Measurements from ENCODE around the gene SEMA4D. TPM values are rescaled to one million over a fixed set of nuclear protein-coding genes. Genes with fewer than 3 reads are reported as not detected.
A peak's percentile ranks its signal among the peaks of the same experiment; 100 is the strongest.
"Not testable (repeated sequence)": the region's sequence is repeated elsewhere in the genome, so short reads cannot be mapped to it uniquely, and the experiment has no call there.

Gene SEMA4D
- total and polyA plus RNA-seq, 12 donors = 3.5 to 57.0 (median 26.7) TPM

- Histone ChIP-seq H3K36me3 (replicated peaks in 1 of 2) (peaks cover 0 to 13% of the 10 kb centered on the region in 2 donors), H3K27ac (no peak overlapping the region), H3K27me3 (no peaks in the 10 kb centered on the region), H3K4me1 (replicated peaks in 1 of 2) (no peaks in the 10 kb centered on the region), H3K4me3 (no peak overlapping the region), H3K9me3 (replicated peaks in 1 of 3) (no peaks in the 10 kb centered on the region)
- TF ChIP-seq CTCF (IDR thresholded peaks at IDR 0.05) = no peak
- peak in 1 of 7 donors; percentile 70 for DNase-seq
- intact Hi-C loops (cut with DNase I) = no loop called here
- WGBS, 4 donors = 58 to 73% (median 69%) methylated on average over 3 to 8 of the region's 8 CpGs
These were observed 122.6 kb downstream of the SEMA4D start for GRCh38 chr9:89375191-89375760.

- Histone ChIP-seq H3K9me3 (replicated peaks in 1 of 3) (no peaks in the 10 kb centered on the region), H3K4me3 (no peak overlapping the region), H3K36me3 (replicated peaks in 1 of 2) (peaks cover 0 to 10% of the 10 kb centered on the region in 2 donors), H3K27ac (no peak overlapping the region), H3K27me3 (no peaks in the 10 kb centered on the region), H3K4me1 (replicated peaks in 1 of 2) (no peaks in the 10 kb centered on the region)
- intact Hi-C loops (cut with DNase I) = no loop called here
- WGBS, 4 donors = 85 to 89% (median 87%) methylated on average over 4 of the region's 4 CpGs
- DNase-seq = no peak
- TF ChIP-seq POLR2A (IDR thresholded peaks at IDR 0.05) = no peak
- TF ChIP-seq CTCF (IDR thresholded peaks at IDR 0.05) = no peak
These were observed 123.7 kb downstream of the SEMA4D start for GRCh38 chr9:89374176-89374575.

DNA sequence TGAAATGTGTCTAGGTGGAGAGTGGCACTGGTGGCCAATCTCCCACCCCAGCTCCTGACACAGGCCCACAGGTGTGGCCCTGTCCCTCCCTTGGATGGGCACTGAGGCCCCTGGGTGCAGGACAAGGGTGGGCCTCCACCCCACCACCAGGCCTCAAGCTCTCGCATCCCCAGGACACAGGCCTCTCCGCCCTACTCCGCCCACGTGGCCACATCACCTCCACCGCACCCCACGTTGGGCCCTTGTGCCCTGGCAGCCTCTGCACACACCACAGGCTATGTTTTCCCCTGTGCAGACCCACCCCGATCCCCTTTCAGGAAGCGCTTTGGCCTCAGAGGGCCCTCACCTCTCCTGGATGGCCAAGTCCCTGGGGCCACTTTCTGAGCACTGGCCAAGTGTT, 124.9 kb downstream of the SEMA4D start:
- H3K27ac ChIP-seq = no peak overlapping the region
- no peak for DNase-seq
- H3K27me3 ChIP-seq = no peaks in the 10 kb centered on the region
- no peaks in the 10 kb centered on the region for H3K4me1 ChIP-seq (replicated peaks in 1 of 2)
- no peaks in the 10 kb centered on the region for H3K9me3 ChIP-seq (replicated peaks in 1 of 3)
- intact Hi-C loops (cut with DNase I) = no loop called here
- 92 to 96% (median 95%) methylated on average over 8 of the region's 8 CpGs for WGBS, 4 donors
- no peak for TF ChIP-seq POLR2A (IDR thresholded peaks at IDR 0.05)
- TF ChIP-seq CTCF (IDR thresholded peaks at IDR 0.05) = no peak
- H3K4me3 ChIP-seq = no peak overlapping the region
- peaks cover 0 to 4% of the 10 kb centered on the region in 2 donors for H3K36me3 ChIP-seq (replicated peaks in 1 of 2)

GRCh38 chr9:89372230-89372816, 125.6 kb downstream of the SEMA4D start:
- peaks cover 0 to 3% of the 10 kb centered on the region in 2 donors for H3K36me3 ChIP-seq (replicated peaks in 1 of 2)
- peak in 1 of 7 donors; percentile 44 for DNase-seq
- intact Hi-C loops (cut with DNase I) = no loop called here
- H3K9me3 ChIP-seq (replicated peaks in 1 of 3) = no peaks in the 10 kb centered on the region
- TF ChIP-seq POLR2A (IDR thresholded peaks at IDR 0.05) (no peak), CTCF (IDR thresholded peaks at IDR 0.05) (no peak)
- no peaks in the 10 kb centered on the region for H3K27me3 ChIP-seq
- no peak overlapping the region for H3K4me3 ChIP-seq
- 33 to 75% (median 69%) methylated on average over 6 to 14 of the region's 14 CpGs for WGBS, 4 donors
- H3K4me1 ChIP-seq (replicated peaks in 1 of 2) = no peaks in the 10 kb centered on the region
- no peak overlapping the region for H3K27ac ChIP-seq

DNA sequence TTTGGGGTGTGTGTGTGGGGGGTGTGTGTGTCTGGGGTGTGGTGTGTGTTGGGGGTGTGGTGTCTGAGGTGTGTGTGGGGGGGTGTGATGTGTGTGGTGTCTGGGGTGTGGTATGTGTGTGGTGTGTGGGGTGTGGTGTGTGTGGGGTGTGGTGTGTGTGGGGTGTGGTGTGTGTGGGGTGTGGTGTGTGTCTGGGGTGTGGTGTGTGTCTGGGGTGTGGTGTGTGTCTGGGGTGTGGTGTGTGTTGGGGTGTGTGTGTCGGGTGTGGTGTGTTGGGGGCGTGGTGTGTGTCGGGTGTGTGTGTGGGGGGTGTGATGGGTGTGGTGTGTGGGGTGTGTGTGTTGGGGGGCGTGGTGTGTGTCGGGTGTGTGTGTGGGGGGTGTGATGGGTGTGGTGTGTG, 126.1 kb downstream of the SEMA4D start:
- H3K36me3 ChIP-seq (replicated peaks in 1 of 2); intact Hi-C loops (cut with DNase I); H3K27ac ChIP-seq; H3K9me3 ChIP-seq (replicated peaks in 1 of 3); H3K4me1 ChIP-seq (replicated peaks in 1 of 2); H3K27me3 ChIP-seq; DNase-seq; H3K4me3 ChIP-seq: not testable (repeated sequence)
- WGBS, 4 donors = 69 to 93% (median 89%) methylated on average over 3 to 5 of the region's 5 CpGs

Measured in adrenal gland (tissue), 12 donors.